NCI-H1092 (cell line): Measurements from ENCODE around the gene CCL2.

Experiments used
- DNase-seq: peaks from one replicate; lab custom pipeline; 2025; lab: John Stamatoyannopoulos, UW

Gene CCL2

GRCh38 chr17:34241062-34241461 is 14.0 kb upstream of the CCL2 start:
- no peak for DNase-seq

GRCh38 chr17:34242587-34243363 is 12.3 kb upstream of the CCL2 start:
- DNase-seq = no peak

- no peak for DNase-seq
These were observed 11.4 kb upstream of the CCL2 start for GRCh38 chr17:34243364-34244320.

- DNase-seq = no peak
These were observed 9.7 kb upstream of the CCL2 start for GRCh38 chr17:34245351-34245905.

- no peak for DNase-seq
These were observed 8.6 kb upstream of the CCL2 start for GRCh38 chr17:34246446-34246845.

DNA sequence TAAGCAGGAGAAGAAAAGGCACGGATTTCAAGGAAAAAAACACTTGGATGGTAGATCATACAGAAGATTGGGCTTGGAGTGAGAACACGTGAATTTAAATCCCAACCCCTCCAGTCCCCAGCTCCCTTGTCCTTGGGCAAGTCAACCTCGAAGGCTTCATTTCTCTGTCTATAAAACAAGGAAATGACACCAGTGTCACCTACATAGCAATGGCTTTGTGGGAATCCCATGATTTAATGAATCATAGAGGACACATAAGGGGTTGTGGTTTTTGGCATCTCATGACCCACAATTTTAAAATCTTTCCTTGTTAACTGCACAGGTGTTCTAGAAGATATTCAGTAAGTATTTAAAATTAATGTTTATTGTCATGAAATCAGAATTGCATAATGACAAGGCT is 8.2 kb upstream of the CCL2 start:
- no peak for DNase-seq

DNA sequence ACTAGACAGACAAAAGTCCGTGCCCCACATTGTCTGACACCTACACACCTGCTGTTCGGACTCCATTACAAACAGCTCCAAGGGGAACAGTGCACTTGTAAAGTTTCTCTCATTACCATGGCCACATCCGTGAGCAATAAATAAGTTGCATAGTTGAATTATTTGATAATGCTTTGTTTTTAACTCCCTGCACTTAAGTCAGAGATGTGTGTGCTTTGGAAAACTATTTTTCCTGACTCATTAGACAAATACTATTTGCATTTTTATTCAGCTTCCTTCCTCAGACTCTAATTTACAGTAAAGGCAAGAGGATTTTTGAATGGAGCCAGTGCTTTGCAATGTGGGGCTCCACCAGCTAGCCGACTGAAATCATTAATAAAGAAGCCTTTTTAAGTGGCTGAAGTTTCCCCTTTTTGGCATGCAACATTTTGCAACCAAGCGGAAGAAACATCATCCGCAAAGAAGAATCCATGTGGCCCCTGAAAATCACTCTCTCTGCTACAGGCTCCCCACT is 6.5 kb upstream of the CCL2 start:
- no peak for DNase-seq

DNA sequence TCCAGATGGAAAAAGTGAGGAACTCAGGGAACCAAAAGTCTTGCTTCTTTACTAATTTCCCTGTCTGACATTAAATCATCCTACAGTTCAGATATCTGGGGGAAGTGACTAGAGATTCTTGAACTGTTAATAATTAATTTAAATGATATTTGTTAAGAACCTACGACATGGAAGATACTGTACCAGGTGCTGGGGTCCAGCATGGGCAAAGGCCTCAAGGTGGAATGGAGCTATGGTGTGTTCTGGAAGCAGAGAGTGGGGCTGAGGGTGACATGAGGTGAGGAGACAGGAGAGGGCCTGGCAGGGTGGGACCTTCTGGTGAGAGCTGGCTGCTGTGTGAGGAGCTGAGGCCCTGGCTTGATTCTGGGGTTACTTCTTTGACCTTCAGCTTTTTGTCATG is 6.0 kb upstream of the CCL2 start:
- DNase-seq = no peak

DNA sequence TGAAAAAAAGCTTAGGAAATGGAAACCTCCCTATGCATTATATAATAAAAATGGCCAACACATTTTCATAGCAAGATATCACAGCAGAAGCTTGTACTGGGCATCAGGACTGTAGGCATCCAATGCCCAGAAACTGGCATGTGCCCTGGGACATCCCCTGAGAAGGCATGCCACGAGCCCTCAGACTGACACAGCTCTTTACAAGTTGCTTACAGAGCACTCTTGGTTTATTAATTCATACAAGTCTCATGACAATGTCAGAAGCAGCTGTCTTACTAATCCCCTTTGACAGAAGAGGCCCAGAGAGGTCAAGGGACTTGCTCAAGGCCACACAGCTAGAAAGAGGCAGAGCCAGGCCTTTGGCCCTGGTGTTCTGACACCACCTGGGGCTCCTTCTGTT is 5.6 kb upstream of the CCL2 start:
- DNase-seq = no peak

- DNase-seq = no peak
These were observed 3.9 kb upstream of the CCL2 start for GRCh38 chr17:34251186-34251585.

DNA sequence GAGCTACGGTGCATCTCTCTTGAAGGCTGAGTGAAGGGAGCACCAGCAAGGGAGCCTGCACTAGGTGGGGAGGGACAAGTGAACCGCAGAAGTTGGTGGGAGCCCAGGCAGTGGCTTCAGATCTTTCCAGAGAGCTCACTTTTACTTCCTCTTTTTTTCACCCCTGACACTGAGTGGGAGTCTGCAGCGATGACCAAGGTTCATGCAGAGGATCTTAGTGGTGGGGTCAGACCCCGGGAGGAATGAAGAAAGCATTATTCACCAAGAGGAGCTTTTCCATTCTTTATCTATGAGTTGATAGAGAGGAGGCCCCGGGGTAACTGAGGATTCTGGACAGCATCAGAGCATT is 3.0 kb upstream of the CCL2 start:
- DNase-seq = no peak

DNA sequence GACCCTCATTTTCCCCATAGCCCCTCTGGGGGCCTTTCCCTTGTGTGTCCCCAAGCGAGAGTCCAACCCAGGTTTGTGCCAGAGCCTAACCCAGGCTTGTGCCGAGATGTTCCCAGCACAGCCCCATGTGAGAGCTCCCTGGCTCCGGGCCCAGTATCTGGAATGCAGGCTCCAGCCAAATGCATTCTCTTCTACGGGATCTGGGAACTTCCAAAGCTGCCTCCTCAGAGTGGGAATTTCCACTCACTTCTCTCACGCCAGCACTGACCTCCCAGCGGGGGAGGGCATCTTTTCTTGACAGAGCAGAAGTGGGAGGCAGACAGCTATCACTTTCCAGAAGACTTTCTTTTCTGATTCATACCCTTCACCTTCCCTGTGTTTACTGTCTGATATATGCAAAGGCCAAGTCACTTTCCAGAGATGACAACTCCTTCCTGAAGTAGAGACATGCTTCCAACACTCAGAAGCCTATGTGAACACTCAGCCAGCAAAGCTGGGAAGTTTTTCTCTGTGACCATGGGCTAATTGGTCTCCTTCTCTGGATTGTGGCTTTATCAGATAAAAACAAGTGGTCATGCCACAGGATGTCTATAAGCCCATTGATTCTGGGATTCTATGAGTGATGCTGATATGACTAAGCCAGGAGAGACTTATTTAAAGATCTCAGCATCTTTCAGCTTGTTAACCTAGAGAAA is 2.5 kb upstream of the CCL2 start:
- DNase-seq = no peak

DNA sequence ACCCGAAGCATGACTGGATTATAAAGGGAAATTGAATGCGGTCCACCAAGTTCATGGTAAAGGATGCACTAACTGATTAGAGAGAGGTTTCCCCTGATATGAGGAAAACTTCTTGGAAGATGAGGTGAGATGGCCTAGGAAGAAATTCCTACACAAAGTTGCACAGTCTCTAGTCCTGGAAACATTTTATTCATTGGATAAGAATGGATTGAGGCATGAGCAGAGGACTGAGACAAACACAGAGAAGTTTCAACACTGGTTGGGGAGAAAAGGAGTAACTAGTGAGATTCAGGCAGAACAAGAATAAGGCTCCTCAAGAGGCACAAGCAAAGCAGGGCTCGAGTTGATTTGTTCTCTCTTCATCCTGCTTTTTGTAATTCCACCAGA is 2.0 kb upstream of the CCL2 start:
- DNase-seq = no peak

DNA sequence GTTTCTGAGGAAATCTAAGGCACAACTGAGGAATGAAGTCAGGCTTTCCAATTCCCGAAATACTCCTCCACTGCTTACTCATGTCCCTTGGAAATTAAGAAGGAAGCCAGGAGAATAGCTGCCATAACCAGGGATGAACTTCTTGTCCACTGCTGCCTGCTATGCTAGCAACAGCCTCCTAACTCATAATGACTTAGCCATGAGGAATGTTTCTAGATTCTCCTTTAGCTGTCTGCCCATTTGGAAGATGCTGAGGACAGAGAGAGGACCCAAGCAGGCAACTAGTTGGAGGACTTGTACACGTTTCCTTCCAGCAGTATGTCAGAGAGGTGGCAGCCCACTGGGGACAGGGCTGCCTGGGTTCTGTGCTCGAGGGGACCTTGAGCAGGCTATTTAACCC is 939 bp upstream of the CCL2 start:
- DNase-seq = no peak

DNA sequence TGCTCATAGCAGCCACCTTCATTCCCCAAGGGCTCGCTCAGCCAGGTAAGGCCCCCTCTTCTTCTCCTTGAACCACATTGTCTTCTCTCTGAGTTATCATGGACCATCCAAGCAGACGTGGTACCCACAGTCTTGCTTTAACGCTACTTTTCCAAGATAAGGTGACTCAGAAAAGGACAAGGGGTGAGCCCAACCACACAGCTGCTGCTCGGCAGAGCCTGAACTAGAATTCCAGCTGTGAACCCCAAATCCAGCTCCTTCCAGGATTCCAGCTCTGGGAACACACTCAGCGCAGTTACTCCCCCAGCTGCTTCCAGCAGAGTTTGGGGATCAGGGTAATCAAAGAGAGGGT is 272 bp downstream of the CCL2 start:
- no peak for DNase-seq

DNA sequence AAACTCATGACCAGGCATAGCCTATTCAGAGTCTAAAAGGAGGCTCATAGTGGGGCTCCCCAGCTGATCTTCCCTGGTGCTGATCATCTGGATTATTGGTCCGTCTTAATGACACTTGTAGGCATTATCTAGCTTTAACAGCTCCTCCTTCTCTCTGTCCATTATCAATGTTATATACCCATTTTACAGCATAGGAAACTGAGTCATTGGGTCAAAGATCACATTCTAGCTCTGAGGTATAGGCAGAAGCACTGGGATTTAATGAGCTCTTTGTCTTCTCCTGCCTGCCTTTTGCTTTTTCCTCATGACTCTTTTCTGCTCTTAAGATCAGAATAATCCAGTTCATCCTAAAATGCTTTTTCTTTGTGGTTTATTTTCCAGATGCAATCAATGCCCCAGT is 756 bp downstream of the CCL2 start:
- no peak for DNase-seq

GRCh38 chr17:34257299-34257985 is 2.4 kb downstream of the CCL2 start:
- no peak for DNase-seq

DNA sequence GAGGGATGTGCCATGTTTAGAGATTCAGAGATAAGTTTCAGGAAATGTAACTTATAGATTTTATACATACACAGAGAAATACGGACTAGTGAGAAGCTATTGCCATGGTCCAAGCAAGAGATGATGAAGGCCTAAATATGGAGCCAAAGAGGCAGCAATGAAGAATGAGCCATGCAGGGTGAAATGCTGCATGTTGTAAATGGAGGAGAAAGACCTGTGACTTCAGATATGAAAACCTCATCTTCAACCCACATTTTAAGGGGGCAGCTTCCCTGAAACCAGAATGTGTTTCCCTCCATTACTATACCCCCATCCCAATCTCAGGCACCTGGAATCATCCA is 2.9 kb downstream of the CCL2 start:
- DNase-seq = no peak

GRCh38 chr17:34259146-34259545 is 4.1 kb downstream of the CCL2 start:
- DNase-seq = no peak

GRCh38 chr17:34260861-34261260 is 5.8 kb downstream of the CCL2 start:
- DNase-seq = no peak

DNA sequence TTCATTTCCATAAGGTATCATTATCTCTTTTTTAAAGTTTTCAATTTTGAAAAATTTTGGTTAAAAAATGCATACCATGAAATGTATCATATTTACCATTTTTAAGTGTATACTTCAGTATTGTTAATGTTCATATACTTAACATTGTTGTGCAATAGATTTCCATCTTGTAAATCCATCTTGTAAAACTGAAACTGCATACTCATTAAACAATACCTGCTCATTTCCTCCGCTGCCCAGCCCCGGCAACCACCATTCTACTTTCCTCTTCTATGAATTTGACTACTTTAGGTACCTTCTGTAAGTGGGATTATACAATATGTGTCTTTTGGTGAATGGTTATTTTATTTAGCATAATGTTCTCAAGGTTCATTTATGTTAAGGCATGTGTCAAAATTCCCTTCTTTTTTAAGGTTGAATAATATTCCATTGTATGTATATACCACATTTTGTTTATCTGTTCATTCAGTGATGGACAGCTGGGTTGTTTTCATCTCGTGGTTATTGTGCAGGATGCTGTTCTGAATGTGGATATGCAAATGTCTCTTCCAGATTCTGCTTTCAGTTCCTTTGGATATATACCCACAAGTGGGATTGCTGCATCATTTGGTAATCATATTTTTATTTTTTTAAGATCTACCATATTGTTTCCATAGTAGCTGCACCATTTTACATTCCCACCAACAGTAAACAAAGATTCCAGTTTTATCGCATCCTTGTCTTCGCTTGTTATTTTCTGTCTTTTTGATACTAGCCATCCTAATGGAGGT is 6.7 kb downstream of the CCL2 start:
- DNase-seq = no peak
